Astrocyte (in vitro differentiated cells and primary cell): ENCODE measurements around the gene TAGAP. TPM values are rescaled to one million over a fixed set of nuclear protein-coding genes. Genes with fewer than 3 reads are reported as not detected.

Source experiments
- DNase-seq: peaks from one replicate; pipeline ENCODE4 v3.0.0-alpha.2; 2010; ENCODE audit warnings: low read depth
- FAIRE-seq: peaks from 2 replicates; lab custom pipeline; 2011; peaks lifted over from hg19 to GRCh38; lab: Jason Lieb, UNC
- H2AFZ ChIP-seq: 2 replicates; pipeline ENCODE4 v1.6.0; 2012; ENCODE audit warnings: low read depth, low read length, inconsistent platforms
- H3K27ac ChIP-seq: 2 replicates; pipeline ENCODE4 v1.5.1; 2011; ENCODE audit warnings: low read depth, low read length, inconsistent platforms
- H3K27me3 ChIP-seq: 2 replicates; pipeline ENCODE4 v1.6.0; 2011; ENCODE audit warnings: low read length, inconsistent platforms; ENCODE audit not compliant: insufficient read depth
- H3K36me3 ChIP-seq: 2 replicates; pipeline ENCODE4 v1.5.1; 2011; ENCODE audit warnings: low read length, inconsistent platforms; ENCODE audit not compliant: insufficient read depth
- H3K4me1 ChIP-seq: 2 replicates; pipeline ENCODE4 v1.5.1; 2011; ENCODE audit warnings: low read length, inconsistent platforms; ENCODE audit not compliant: insufficient read depth
- H3K4me2 ChIP-seq: 2 replicates; pipeline ENCODE4 v1.6.0; 2012; ENCODE audit warnings: low read length, inconsistent platforms
- H3K4me3 ChIP-seq: 2 replicates; pipeline ENCODE4 v1.5.1; 2011; ENCODE audit warnings: low read depth, mild to moderate bottlenecking, low read length, inconsistent platforms; ENCODE audit not compliant: insufficient read depth
- H3K79me2 ChIP-seq: 2 replicates; pipeline ENCODE4 v1.6.0; 2012; ENCODE audit warnings: mild to moderate bottlenecking, low read length, inconsistent platforms; ENCODE audit not compliant: insufficient read depth
- H3K9ac ChIP-seq: 2 replicates; pipeline ENCODE4 v1.6.0; 2012; ENCODE audit warnings: mild to moderate bottlenecking, low read length, inconsistent platforms
- H3K9me3 ChIP-seq: 2 replicates; pipeline ENCODE4 v1.5.1; 2012; ENCODE audit warnings: low read depth, mild to moderate bottlenecking, low read length, inconsistent platforms; ENCODE audit not compliant: insufficient read depth
- H4K20me1 ChIP-seq: 2 replicates; pipeline ENCODE4 v1.6.0; 2012; ENCODE audit warnings: low read length, inconsistent platforms; ENCODE audit not compliant: insufficient read depth
- H3K27ac Mint-ChIP-seq: one replicate; pipeline ENCODE4 v1.8.0; 2021; ENCODE audit warnings: mild to moderate bottlenecking, mixed read lengths; ENCODE audit not compliant: unreplicated experiment
- H3K27me3 Mint-ChIP-seq: one replicate; pipeline ENCODE4 v1.8.0; 2021; ENCODE audit warnings: low read depth, mixed read lengths; ENCODE audit not compliant: unreplicated experiment
- H3K36me3 Mint-ChIP-seq: one replicate; pipeline ENCODE4 v1.8.0; 2021; ENCODE audit warnings: low read depth, mixed read lengths; ENCODE audit not compliant: unreplicated experiment
- H3K4me1 Mint-ChIP-seq: one replicate; pipeline ENCODE4 v1.8.0; 2021; ENCODE audit warnings: low read depth, mixed read lengths; ENCODE audit not compliant: unreplicated experiment
- H3K4me3 Mint-ChIP-seq: one replicate; pipeline ENCODE4 v1.8.0; 2021; ENCODE audit warnings: mild to moderate bottlenecking, moderate library complexity, mixed read lengths; ENCODE audit not compliant: unreplicated experiment
- H3K9me3 Mint-ChIP-seq: one replicate; pipeline ENCODE4 v1.8.0; 2021; ENCODE audit warnings: mild to moderate bottlenecking, mixed read lengths; ENCODE audit not compliant: unreplicated experiment
- EZH2 ChIP-seq: IDR thresholded peaks from 2 replicates; pipeline ENCODE4 v1.6.1; 2012; ENCODE audit warnings: mild to moderate bottlenecking, low read length, inconsistent platforms; ENCODE audit not compliant: insufficient read depth
- total RNA-seq: library from RNA; stranded (reverse); gene quantifications from 2 replicates; pipeline ENCODE4 v1.2.1, GENCODE V29; 2021
- TF ChIP-seq, protein P1 (sequence below): IDR thresholded peaks from 2 replicates; pipeline ENCODE4 v1.5.1; 2011; ENCODE audit warnings: low read depth, mild to moderate bottlenecking, inconsistent platforms, low read length, moderate library complexity; ENCODE audit not compliant: insufficient read depth

The TAGAP gene
- total RNA-seq, 1 donor from 2014 or later: 0.11 TPM

DNA sequence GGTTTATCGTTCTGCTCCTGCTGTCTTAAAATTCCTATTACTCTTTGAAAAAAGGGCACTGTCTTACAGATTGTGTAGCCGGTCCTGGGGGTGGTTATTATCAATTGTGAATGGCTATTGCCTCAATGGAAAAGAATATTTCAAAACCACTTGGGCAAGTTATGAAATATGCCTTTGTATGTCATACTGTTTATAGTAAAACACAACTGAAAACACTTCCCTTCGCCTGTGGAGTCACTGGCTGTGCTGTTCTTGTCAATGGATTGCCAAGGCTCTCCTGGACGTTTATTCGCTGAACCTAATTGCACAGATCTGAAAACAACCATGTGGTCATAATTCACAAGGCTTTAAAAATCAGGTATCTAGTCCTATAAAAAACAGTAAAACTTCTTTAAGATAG, 47.8 kb upstream of the TAGAP start:
- Histone ChIP-seq H3K9ac (no peak overlapping the region), H3K4me3 (no peak overlapping the region), H3K27ac (no peak overlapping the region), H2AFZ (no peak overlapping the region), H3K36me3 (no peaks in the 10 kb centered on the region), H3K27me3 (no peaks in the 10 kb centered on the region), H3K9me3 (no peaks in the 10 kb centered on the region), H3K4me1 (no peaks in the 10 kb centered on the region), H3K4me2 (no peak overlapping the region), H3K79me2 (no peaks in the 10 kb centered on the region), H4K20me1 (no peaks in the 10 kb centered on the region)
- peaks cover 10% of the 10 kb centered on the region for H3K27me3 Mint-ChIP-seq
- peaks cover 6% of the 10 kb centered on the region for H3K4me1 Mint-ChIP-seq
- no peak overlapping the region for H3K4me3 Mint-ChIP-seq
- H3K27ac Mint-ChIP-seq: no peak overlapping the region
- DNase-seq: no peak
- FAIRE-seq: no peak
- TF ChIP-seq, protein P1, sequence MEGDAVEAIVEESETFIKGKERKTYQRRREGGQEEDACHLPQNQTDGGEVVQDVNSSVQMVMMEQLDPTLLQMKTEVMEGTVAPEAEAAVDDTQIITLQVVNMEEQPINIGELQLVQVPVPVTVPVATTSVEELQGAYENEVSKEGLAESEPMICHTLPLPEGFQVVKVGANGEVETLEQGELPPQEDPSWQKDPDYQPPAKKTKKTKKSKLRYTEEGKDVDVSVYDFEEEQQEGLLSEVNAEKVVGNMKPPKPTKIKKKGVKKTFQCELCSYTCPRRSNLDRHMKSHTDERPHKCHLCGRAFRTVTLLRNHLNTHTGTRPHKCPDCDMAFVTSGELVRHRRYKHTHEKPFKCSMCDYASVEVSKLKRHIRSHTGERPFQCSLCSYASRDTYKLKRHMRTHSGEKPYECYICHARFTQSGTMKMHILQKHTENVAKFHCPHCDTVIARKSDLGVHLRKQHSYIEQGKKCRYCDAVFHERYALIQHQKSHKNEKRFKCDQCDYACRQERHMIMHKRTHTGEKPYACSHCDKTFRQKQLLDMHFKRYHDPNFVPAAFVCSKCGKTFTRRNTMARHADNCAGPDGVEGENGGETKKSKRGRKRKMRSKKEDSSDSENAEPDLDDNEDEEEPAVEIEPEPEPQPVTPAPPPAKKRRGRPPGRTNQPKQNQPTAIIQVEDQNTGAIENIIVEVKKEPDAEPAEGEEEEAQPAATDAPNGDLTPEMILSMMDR: no peak
- no peak for TF ChIP-seq EZH2
- H3K9me3 Mint-ChIP-seq: no peaks in the 10 kb centered on the region
- H3K36me3 Mint-ChIP-seq: no peaks in the 10 kb centered on the region

DNA sequence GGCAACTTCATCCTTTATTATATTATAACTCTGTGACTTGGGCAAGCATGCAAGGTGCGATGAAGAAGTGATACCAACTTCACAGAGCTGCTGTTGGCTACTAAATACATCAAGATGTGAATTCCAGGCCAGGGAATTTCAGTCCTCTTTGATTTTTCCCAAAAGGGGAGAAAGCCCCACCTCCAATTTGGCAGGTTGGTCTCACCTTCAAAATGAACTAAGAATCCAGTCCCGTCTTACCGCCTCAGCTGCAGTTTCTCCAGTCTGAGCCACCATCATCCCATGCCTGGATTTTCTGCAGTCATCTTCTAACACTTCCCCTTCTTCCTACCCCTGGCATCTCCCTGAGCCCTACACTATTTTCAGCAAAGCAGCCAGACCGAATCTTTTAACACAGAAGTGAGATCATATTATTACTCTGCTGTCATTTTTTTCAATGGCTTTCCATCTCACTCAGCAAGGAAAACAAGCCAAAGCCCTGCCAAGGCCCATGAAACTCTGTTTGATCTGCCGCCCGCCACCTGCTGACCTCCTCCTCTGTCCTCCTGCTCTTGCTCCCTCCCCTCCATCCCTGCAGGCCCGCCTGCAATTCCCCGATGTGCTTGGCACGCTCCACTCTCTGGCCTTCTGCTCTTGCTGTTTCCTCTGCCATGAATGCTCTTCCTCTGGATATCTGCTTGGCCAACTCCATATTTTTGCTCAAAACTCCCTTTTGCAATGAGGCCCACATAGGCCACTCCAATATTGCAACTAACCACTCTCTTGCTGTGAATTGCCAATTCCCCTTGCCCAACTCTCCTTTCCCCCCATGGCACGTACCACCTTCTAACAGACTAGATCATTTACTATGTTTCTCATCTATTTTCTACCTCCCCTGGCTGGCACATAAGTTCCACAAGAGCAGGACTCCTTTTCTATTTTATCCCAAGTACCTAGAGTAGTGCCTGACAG, 46.0 kb upstream of the TAGAP start:
- Histone ChIP-seq H3K27me3 (no peaks in the 10 kb centered on the region), H3K4me2 (no peak overlapping the region), H3K27ac (no peak overlapping the region), H3K9me3 (no peaks in the 10 kb centered on the region), H3K79me2 (no peaks in the 10 kb centered on the region), H3K36me3 (no peaks in the 10 kb centered on the region), H3K9ac (no peak overlapping the region), H4K20me1 (no peaks in the 10 kb centered on the region), H3K4me1 (no peaks in the 10 kb centered on the region), H3K4me3 (no peak overlapping the region), H2AFZ (no peak overlapping the region)
- Mint-ChIP-seq H3K27ac (no peak overlapping the region), H3K36me3 (no peaks in the 10 kb centered on the region), H3K4me1 (peaks cover 16% of the 10 kb centered on the region), H3K27me3 (peaks cover 5% of the 10 kb centered on the region), H3K9me3 (no peaks in the 10 kb centered on the region), H3K4me3 (no peak overlapping the region)
- TF ChIP-seq, protein P1: no peak
- TF ChIP-seq EZH2: no peak
- DNase-seq (no peak), FAIRE-seq (no peak)

DNA sequence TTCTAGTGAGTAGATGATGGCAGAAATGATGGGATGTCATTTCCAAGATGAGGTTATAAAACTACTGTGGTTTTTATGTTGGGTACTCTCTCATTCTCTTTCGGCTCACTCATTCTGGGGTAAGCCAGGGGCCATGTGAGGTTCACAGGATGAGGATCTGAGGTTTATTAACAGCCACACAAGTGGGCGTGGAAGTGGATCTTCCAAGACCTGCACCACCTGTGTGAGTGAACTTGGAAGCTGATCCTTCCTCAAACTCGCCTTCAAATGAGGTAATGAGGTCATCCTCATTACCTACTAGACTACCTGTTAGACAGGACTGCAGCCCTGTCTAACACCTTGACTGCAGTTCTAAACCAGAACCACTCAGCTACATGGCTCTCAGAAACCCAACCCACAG, 45.1 kb upstream of the TAGAP start:
- no peaks in the 10 kb centered on the region for H3K36me3 Mint-ChIP-seq
- Histone ChIP-seq H2AFZ (no peak overlapping the region), H3K79me2 (no peaks in the 10 kb centered on the region)

More for the DNA sequence above, 45.1 kb upstream of the TAGAP start:
- Mint-ChIP-seq H3K4me1 (peaks cover 23% of the 10 kb centered on the region), H3K4me3 (no peak overlapping the region), H3K27me3 (peaks cover 5% of the 10 kb centered on the region), H3K27ac (no peak overlapping the region), H3K9me3 (no peaks in the 10 kb centered on the region)
- Histone ChIP-seq H3K27me3 (no peaks in the 10 kb centered on the region), H3K36me3 (no peaks in the 10 kb centered on the region), H4K20me1 (no peaks in the 10 kb centered on the region), H3K9me3 (no peaks in the 10 kb centered on the region), H3K27ac (no peak overlapping the region), H3K9ac (no peak overlapping the region), H3K4me2 (no peak overlapping the region), H3K4me1 (no peaks in the 10 kb centered on the region), H3K4me3 (no peak overlapping the region)
- FAIRE-seq (no peak), DNase-seq (no peak)
- TF ChIP-seq, protein P1: no peak
- no peak for TF ChIP-seq EZH2
